ENCODE results near the gene FAM219A. TPM values are rescaled to one million over a fixed set of nuclear protein-coding genes. Genes with fewer than 3 reads are reported as not detected.
"Not testable (repeated sequence)": the region's sequence is repeated elsewhere in the genome, so short reads cannot be mapped to it uniquely, and the experiment has no call there.

Gene FAM219A
- total RNA-seq, 1 donor from 2014 or later = 28.8 TPM

- TF ChIP-seq, protein P1, sequence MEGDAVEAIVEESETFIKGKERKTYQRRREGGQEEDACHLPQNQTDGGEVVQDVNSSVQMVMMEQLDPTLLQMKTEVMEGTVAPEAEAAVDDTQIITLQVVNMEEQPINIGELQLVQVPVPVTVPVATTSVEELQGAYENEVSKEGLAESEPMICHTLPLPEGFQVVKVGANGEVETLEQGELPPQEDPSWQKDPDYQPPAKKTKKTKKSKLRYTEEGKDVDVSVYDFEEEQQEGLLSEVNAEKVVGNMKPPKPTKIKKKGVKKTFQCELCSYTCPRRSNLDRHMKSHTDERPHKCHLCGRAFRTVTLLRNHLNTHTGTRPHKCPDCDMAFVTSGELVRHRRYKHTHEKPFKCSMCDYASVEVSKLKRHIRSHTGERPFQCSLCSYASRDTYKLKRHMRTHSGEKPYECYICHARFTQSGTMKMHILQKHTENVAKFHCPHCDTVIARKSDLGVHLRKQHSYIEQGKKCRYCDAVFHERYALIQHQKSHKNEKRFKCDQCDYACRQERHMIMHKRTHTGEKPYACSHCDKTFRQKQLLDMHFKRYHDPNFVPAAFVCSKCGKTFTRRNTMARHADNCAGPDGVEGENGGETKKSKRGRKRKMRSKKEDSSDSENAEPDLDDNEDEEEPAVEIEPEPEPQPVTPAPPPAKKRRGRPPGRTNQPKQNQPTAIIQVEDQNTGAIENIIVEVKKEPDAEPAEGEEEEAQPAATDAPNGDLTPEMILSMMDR (IDR thresholded peaks at IDR 0.05) = no peak
- ATAC-seq (no peak), DNase-seq (no peak)
- no peaks in the 10 kb centered on the region for H3K9me3 ChIP-seq
- no peak overlapping the region for H3K27ac ChIP-seq
- H3K4me1 ChIP-seq = no peaks in the 10 kb centered on the region
- intact Hi-C loops (cut with DNase I) = no loop called here
- H3K27me3 ChIP-seq = no peaks in the 10 kb centered on the region
- H3K36me3 ChIP-seq = no peaks in the 10 kb centered on the region
- no peak overlapping the region for H3K4me3 ChIP-seq
Observed at GRCh38 chr9:34484678-34485077, 26.3 kb upstream of the FAM219A start.

DNA sequence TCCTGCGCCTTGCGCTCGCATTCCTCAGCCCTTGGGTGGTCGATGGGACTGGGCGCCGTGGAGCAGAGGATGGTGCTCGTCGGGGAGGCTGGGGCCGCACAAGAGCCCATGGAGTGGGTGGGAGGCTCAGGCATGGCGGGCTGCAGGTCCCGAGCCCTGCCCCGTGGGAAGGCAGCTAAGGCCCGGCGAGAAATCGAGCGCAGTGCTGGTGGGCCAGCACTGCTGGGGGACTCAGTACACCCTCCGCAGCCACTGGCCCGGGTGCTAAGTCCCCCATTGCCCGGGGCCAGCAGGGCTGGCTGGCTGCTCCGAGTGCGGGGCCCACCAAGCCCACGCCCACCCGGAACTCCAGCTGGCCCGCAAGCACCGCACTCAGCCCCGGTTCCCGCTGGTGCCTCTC, 24.4 kb upstream of the FAM219A start:
- H3K4me1 ChIP-seq; H3K27me3 ChIP-seq; H3K27ac ChIP-seq; H3K4me3 ChIP-seq; DNase-seq; H3K9me3 ChIP-seq; H3K36me3 ChIP-seq; intact Hi-C loops (cut with DNase I); ATAC-seq: not testable (repeated sequence)

GRCh38 chr9:34481620-34482019, 23.2 kb upstream of the FAM219A start:
- DNase-seq = not testable (repeated sequence)

GRCh38 chr9:34479431-34479866, 21.1 kb upstream of the FAM219A start:
- no peak for ATAC-seq
- no peaks in the 10 kb centered on the region for H3K36me3 ChIP-seq
- H3K9me3 ChIP-seq = no peaks in the 10 kb centered on the region
- no peak overlapping the region for H3K4me3 ChIP-seq
- TF ChIP-seq, protein P1 (IDR thresholded peaks at IDR 0.05) = no peak
- no peak for DNase-seq
- no peaks in the 10 kb centered on the region for H3K27me3 ChIP-seq
- intact Hi-C loops (cut with DNase I) = no loop called here
- no peaks in the 10 kb centered on the region for H3K4me1 ChIP-seq
- no peak overlapping the region for H3K27ac ChIP-seq

More at GRCh38 chr9:34481620-34482019, 23.2 kb upstream of the FAM219A start:
- H3K4me3 ChIP-seq; H3K27ac ChIP-seq; H3K36me3 ChIP-seq; ATAC-seq; H3K27me3 ChIP-seq; H3K4me1 ChIP-seq; intact Hi-C loops (cut with DNase I); H3K9me3 ChIP-seq: not testable (repeated sequence)

DNA sequence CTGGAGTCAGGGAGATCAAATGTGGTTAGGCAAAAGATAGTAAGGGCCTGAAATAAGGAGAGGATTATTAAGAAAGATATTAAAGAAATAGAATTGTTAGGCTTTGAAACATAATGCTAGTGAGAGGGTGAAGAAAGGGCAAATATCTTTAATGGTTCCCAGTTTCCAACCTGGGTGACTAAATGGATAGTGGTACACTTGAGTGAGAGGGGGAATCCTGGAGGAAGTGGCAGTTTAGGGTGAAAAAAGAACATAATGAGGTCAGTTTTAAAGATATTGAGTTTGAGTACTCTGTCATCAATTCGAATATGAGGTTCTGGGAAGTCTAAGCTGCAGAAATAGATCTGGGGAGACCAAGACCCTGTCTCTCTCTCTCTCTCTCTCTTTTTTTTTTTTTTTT, 19.2 kb upstream of the FAM219A start:
- no peaks in the 10 kb centered on the region for H3K27me3 ChIP-seq
- intact Hi-C loops (cut with DNase I) = no loop called here
- no peaks in the 10 kb centered on the region for H3K9me3 ChIP-seq
- ATAC-seq = no peak
- H3K27ac ChIP-seq = no peak overlapping the region
- DNase-seq = no peak
- H3K4me1 ChIP-seq = no peaks in the 10 kb centered on the region
- H3K36me3 ChIP-seq = no peaks in the 10 kb centered on the region
- H3K4me3 ChIP-seq = no peak overlapping the region
- TF ChIP-seq, protein P1 (IDR thresholded peaks at IDR 0.05) = no peak

- Histone ChIP-seq H3K4me1 (no peaks in the 10 kb centered on the region), H3K9me3 (no peaks in the 10 kb centered on the region), H3K36me3 (no peaks in the 10 kb centered on the region), H3K27me3 (no peaks in the 10 kb centered on the region), H3K4me3 (no peak overlapping the region), H3K27ac (no peak overlapping the region)
- DNase-seq (no peak), ATAC-seq (no peak)
- TF ChIP-seq, protein P1 (IDR thresholded peaks at IDR 0.05) = no peak
- intact Hi-C loops (cut with DNase I) = no loop called here
Observed at GRCh38 chr9:34475097-34475496, 16.7 kb upstream of the FAM219A start.

GRCh38 chr9:34465468-34465867, 7.1 kb upstream of the FAM219A start:
- TF ChIP-seq, protein P1 (IDR thresholded peaks at IDR 0.05) = no peak
- Histone ChIP-seq H3K36me3 (no peaks in the 10 kb centered on the region), H3K4me1 (no peaks in the 10 kb centered on the region), H3K27me3 (no peaks in the 10 kb centered on the region), H3K27ac (no peak overlapping the region), H3K4me3 (no peak overlapping the region), H3K9me3 (no peaks in the 10 kb centered on the region)
- DNase-seq = no peak
- no peak for ATAC-seq
- intact Hi-C loops (cut with DNase I) = no loop called here
